HEK293 (cell line): ENCODE data around the gene CCNT2.

Experiments used
- ZNF138 ChIP-seq: fragments of 450-650 bp; formaldehyde crosslinking; IDR thresholded peaks from 2 replicates; pipeline ENCODE4 v1.5.1; 2016; ENCODE audit warnings: missing biosample characterization, missing genetic modification characterization, borderline replicate concordance
- ZNF24 ChIP-seq: fragments of 450-650 bp; formaldehyde crosslinking; IDR thresholded peaks from 2 replicates; pipeline ENCODE4 v1.5.1; 2016; ENCODE audit warnings: missing biosample characterization, missing genetic modification characterization

DNA sequence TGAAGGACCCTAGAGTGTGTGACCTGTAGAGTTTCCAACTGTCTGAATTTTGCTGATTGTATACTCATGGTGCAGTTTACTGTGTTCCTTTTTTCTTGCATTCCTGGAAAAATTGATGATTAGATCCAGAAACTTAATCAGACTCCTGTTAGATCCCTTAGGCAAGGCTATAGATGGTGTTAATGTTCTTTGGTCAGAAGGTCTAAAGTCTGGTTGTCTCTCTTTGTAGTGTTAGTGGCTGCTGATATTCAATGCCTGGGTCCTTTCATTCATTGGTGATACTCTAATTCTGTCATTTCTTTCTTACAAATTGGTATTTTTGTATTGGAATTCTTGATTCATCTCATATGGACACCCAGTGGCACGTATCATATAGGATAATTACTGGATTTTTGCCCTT, 6.3 kb downstream of the CCNT2 start:
- no peak for TF ChIP-seq ZNF138 (tag by site-specific recombination)
- no peak for TF ChIP-seq ZNF24
